Naive B cell (primary cell): ENCODE data around the gene CBFA2T3. TPM values are rescaled to one million over a fixed set of nuclear protein-coding genes. Genes with fewer than 3 reads are reported as not detected.

Experiments
- ATAC-seq, 2 donors: fragments of 150-1000 bp; cut with Tn5 transposase; 2 replicates each; pipeline ENCODE4 v1.10.0; 2021; ENCODE audit warnings: low read depth in 2 of 2, mild to moderate bottlenecking in 2 of 2, moderate library complexity in 2 of 2
- DNase-seq: peaks from one replicate; pipeline ENCODE4 v3.0.0; 2022
- H3K27ac Mint-ChIP-seq, 6 donors: one replicate each; pipeline ENCODE4 v1.8.0; 2020 to 2022; ENCODE audit warnings: mild to moderate bottlenecking in 6 of 6, mixed read lengths in 6 of 6, moderate library complexity in 5 of 6, inconsistent platforms in 2 of 6
- H3K27me3 Mint-ChIP-seq, 3 donors: one replicate each; pipeline ENCODE4 v1.8.0; 2021 to 2022; ENCODE audit warnings: mixed read lengths in 3 of 3, mild to moderate bottlenecking in 1 of 3
- H3K36me3 Mint-ChIP-seq, 2 donors: one replicate each; pipeline ENCODE4 v1.8.0; 2020 to 2022; ENCODE audit warnings: mixed read lengths in 2 of 2, inconsistent platforms in 1 of 2, mild to moderate bottlenecking in 1 of 2
- H3K4me1 Mint-ChIP-seq, 3 donors: one replicate each; pipeline ENCODE4 v1.8.0; 2020 to 2022; ENCODE audit warnings: mixed read lengths in 3 of 3, inconsistent platforms in 1 of 3, mild to moderate bottlenecking in 1 of 3, moderate library complexity in 1 of 3
- H3K4me3 Mint-ChIP-seq, 8 donors: one replicate each; pipeline ENCODE4 v1.8.0; 2020 to 2022; ENCODE audit warnings: mild to moderate bottlenecking in 8 of 8, mixed read lengths in 8 of 8, moderate library complexity in 8 of 8, inconsistent platforms in 2 of 8
- H3K9me3 Mint-ChIP-seq, 7 donors: one replicate each; pipeline ENCODE4 v1.8.0; 2020 to 2022; ENCODE audit warnings: mixed read lengths in 7 of 7, mild to moderate bottlenecking in 5 of 7, inconsistent platforms in 2 of 7, moderate library complexity in 1 of 7
- polyA plus RNA-seq, 6 donors: library from polyadenylated mRNA; unstranded; fragments of 300-500 nt; fragmentation: Illumina TruSeq; gene quantifications; one replicate each; pipeline ENCODE4 v1.2.3, GENCODE V29; 2021; ENCODE audit warnings: low read depth in 6 of 6

Gene CBFA2T3
- polyA plus RNA-seq, 6 donors from 2014 or later, result 0.14 to 19.0 (median 10.0) TPM

DNA sequence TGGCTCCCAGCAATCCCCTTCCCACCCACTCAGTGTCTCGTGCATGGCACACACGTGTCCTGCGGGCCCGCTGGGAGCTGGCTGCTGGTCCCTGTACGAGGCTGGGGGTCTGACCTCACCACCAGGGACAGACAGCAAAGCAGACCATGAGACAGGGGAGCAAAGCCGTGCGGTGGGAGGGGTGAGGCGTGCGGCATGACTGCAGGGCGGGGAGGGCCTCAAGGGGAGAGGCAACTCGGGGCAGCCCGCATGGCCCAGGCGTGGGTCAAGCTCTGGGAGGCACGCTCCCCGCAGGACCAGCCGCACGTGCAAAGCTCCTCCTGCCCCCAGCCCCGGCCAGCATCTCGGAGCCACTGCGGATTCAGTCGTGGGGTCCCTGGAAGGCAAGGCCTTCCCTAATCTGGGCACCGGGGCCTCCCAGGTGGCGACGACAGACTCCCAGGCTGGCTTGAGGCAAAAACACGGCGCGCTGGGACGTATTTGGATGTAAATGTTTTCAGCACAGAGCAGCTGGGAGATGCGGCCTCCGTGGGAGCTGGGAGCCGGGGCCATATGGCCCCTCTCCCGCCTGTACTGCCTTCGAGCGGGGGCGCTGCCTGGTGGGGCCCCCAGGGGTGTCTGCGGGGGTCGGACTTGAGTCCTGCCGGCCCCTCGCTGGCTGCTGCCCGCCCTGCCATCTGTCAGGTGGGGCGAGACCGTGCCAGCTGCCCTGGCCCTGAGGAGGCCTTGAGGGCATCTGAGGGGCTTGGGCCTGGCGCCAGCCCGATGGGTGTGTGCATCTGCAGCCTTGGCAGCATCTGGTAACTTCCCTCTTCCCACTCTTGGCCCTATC, 12.2 kb upstream of the CBFA2T3 start:
- ATAC-seq (no peak), DNase-seq (no peak)
- no peaks in the 10 kb centered on the region for H3K27me3 Mint-ChIP-seq
- H3K4me1 Mint-ChIP-seq, result peaks cover 20 to 38% (median 30%) of the 10 kb centered on the region in 3 donors
- H3K36me3 Mint-ChIP-seq, result no peaks in the 10 kb centered on the region
- peak overlapping the region in 1 of 6 donors; percentile 61 for H3K27ac Mint-ChIP-seq
- no peak overlapping the region for H3K4me3 Mint-ChIP-seq
- H3K9me3 Mint-ChIP-seq, result no peaks in the 10 kb centered on the region

DNA sequence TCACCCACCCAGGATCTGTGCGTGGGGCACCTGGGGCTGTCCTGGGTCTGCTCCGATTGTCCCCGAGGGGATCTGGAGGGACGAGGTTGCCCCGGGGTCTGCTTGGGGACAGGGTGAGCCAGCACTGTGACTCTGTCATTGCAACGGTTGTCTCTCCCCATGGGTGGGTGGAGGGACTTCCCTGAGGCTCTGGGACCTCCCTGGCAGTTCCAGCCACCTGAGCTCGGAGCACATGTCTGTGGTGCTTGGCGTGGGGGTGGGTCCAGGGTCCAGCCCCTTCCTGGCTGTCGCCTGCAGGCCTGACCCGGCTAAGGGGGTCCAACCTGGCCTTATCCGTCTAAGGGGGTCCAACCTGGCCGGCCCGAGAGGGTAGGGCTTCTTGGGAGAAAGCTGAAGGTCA, 8.5 kb upstream of the CBFA2T3 start:
- Mint-ChIP-seq H3K4me1 (peaks cover 51 to 63% (median 60%) of the 10 kb centered on the region in 3 donors), H3K4me3 (no peak overlapping the region), H3K36me3 (no peaks in the 10 kb centered on the region), H3K27me3 (no peaks in the 10 kb centered on the region), H3K27ac (peak overlapping the region in 1 of 6 donors; percentile 79), H3K9me3 (no peaks in the 10 kb centered on the region)
- DNase-seq (no peak), ATAC-seq (no peak)

DNA sequence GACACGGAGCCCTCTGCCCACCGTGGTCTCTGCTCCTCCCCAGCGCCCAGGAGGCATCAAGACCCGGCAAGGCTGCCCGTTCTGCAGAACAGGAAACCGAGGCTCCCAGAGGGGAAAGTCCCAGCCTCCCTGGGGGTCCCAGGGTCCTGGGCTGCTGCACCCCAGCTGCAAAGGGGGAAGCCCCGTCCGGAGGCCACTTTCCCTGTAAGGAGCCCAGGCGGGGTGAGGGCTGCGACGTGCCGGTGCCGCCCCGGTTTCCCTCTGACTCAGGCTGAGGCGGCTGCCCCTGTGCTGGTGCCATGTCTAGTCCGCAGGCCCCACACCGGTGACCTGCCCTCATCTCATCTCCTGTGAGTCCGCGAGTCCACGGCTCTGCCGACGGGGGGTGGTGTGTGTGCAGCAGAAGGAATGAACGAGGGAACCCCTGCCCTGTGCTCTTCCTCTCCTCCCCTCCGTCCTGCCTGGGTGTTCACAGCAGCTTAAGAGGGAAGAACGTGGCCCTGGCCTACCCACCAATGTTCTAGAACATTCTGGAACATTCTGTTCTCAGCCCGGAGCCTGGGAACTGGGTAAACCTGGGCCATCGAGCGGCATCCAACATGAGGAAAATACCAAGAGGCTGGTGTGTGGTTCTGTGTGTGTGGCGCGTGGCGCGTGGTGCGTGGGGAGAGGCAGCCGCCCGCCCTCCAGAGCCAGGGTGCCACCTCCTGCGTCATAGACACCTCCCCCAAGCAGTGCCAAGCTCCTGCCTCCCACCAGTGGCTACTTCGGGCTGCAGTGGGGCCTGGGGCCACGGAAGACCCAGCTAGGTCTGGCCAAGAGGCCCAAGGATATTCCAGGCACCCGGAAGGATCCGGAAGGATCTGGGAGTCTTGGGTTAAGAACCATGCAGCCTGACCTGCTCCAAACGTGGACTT, 7.0 kb upstream of the CBFA2T3 start:
- H3K27me3 Mint-ChIP-seq, result no peaks in the 10 kb centered on the region

DNA sequence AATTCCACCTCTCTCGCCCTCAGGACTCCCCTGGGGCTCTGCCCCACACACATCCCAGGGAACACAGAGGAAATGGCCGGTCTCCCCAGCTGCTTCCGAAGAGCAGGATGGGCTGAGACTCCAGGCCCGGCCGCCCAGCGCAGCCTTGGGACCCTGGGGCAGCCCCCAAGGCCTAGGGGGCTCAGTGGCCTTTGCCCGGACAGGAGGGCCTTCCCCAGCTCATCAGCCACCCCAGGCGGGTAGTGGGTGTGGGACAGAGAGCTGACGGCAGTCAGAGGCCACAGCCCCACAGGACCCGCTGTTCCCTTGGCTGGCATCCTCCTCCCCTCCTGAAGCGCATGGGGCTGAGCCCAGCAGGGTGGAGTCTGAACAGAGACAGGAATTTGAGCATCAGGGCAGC, 6.2 kb upstream of the CBFA2T3 start:
- Mint-ChIP-seq H3K27ac (peak overlapping the region in 5 of 6 donors; percentile 76 to 94 (median 90)), H3K4me1 (peaks cover 74 to 84% (median 82%) of the 10 kb centered on the region in 3 donors), H3K36me3 (no peaks in the 10 kb centered on the region), H3K9me3 (peaks cover 0 to 5% (median 0%) of the 10 kb centered on the region in 7 donors), H3K4me3 (peak overlapping the region; percentile 48 to 89 (median 81)), H3K27me3 (no peaks in the 10 kb centered on the region)
- DNase-seq (no peak), ATAC-seq (peak in 1 of 2 donors; percentile 13)

More for the DNA sequence above, 7.0 kb upstream of the CBFA2T3 start:
- ATAC-seq (peak; percentile 78 to 79), DNase-seq (peak; percentile 79)
- Mint-ChIP-seq H3K4me3 (peak overlapping the region; percentile 48 to 89 (median 82)), H3K36me3 (no peaks in the 10 kb centered on the region), H3K9me3 (peaks cover 0 to 5% (median 0%) of the 10 kb centered on the region in 7 donors), H3K4me1 (peaks cover 66 to 78% (median 75%) of the 10 kb centered on the region in 3 donors), H3K27ac (peak overlapping the region in 4 of 6 donors; percentile 86 to 94 (median 90))

DNA sequence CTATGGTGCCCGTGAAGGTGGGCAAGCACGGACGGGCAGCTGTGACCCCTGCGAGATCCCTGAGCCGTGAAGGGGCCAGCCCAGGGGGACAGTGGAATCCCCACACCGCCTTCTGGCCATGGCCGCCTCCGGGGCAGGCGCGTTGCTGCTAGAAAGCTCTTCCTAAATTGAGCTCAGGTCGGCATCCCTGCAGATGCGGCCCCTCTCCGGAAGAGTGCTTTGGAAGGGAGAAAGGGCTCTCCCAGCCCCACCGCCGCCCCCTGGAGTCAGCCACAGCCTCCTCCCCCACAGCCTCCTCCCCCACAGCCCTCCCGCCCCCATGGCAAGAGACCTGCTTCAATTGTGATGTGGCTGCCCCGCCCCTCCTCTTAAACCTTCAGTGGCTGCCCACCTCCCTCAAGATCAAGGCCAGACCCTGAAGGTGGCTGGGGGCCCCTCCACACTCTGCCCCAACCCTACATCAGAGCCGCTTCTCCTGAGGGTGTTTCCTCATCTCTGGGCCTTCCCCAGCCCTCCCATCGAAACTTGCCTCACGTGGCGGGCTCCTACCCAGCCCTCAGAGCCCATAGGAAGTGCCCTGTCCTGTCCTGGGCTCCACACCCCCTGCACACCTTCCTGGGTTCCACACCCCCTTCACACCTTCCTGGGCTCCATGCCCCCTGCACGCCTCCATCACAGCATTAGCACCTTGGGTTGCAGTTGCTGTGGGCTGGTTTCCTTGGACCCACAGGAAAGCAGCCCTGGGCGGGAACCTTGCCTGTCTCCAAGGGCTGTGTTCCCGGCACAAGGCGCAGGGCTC, 5.5 kb upstream of the CBFA2T3 start:
- ATAC-seq (no peak), DNase-seq (no peak)
- peak overlapping the region in 6 of 8 donors; percentile 52 to 84 (median 78) for H3K4me3 Mint-ChIP-seq
- H3K36me3 Mint-ChIP-seq, result no peaks in the 10 kb centered on the region
- peak overlapping the region; percentile 53 to 94 (median 89) for H3K27ac Mint-ChIP-seq
- peaks cover 0 to 5% (median 0%) of the 10 kb centered on the region in 7 donors for H3K9me3 Mint-ChIP-seq
- no peaks in the 10 kb centered on the region for H3K27me3 Mint-ChIP-seq
- peaks cover 70 to 85% (median 77%) of the 10 kb centered on the region in 3 donors for H3K4me1 Mint-ChIP-seq

DNA sequence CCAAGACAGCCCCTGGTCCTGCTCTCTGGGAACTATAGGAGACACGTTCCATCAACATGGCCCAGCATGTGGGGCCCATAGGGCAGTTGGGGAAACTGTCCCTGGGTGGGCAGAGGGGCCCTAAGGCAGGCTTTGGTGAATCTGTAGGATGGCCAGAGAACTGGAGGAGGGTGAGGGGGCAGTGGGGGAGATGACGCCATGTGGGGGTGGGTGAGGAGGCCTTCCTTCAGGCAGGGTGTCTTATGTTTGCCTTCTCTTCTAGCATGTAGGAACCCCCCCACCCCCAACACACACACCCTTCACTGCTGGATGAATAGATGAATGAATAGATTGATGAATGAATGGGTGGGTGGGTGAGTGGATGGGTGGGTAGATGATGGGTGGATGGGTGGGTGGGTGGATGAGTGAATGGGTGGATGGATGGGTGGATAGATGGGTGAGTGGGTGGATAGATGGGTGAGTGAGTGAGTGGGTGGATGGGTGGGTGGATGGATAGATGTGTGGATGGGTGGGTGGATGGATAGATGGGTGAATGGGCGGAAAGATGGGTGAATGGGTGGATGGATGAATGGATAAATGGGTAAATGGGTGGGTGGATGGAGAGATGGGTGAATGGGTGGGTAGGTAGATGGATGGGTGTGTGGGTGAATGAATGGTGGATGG, 2.5 kb upstream of the CBFA2T3 start:
- ATAC-seq, result no peak
- no peak for DNase-seq
- H3K27me3 Mint-ChIP-seq, result no peaks in the 10 kb centered on the region
- H3K27ac Mint-ChIP-seq, result peak overlapping the region; percentile 63 to 98 (median 94)
- H3K4me1 Mint-ChIP-seq, result peaks cover 80 to 92% (median 90%) of the 10 kb centered on the region in 3 donors
- peak overlapping the region; percentile 54 to 94 (median 88) for H3K4me3 Mint-ChIP-seq
- peaks cover 0 to 5% (median 0%) of the 10 kb centered on the region in 7 donors for H3K9me3 Mint-ChIP-seq
- H3K36me3 Mint-ChIP-seq, result no peaks in the 10 kb centered on the region

DNA sequence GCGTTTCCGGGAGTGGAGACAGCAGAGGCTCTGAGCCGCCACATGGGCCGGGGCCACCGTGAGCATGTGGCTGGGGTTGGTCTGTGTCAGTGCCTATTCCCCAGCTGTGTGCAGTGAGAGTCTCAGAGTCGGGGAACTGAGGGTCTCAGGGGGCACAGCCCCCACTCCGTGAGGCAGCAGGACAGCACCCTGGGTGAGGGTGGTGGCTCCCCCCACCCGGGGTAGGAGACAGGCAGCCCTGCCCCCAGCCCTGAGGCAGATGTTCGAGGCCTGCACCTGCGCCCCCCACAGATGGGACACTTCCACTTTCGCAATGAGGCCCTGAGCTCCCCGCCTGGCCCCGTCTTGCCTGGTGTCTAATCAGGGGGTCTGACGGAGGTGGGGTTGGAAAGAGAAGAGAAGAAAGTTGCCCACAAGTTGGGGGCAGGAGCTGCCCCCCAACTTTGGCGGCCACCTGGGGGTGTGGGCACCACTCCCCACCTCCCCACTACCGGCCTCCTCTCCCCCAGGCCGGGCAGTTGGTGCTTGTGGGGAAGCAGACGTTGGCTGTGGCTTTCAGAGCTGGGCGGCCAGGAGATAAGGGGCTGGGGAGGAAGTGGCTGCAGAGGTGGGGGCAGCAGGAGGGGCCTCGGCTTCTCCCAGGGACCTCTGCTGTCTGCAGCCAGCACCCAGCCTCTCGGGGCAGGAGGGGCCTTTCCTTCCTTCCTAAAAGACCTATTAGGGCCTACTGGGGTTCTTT, 1.8 kb upstream of the CBFA2T3 start:
- H3K9me3 Mint-ChIP-seq, result peaks cover 0 to 5% (median 0%) of the 10 kb centered on the region in 7 donors
- ATAC-seq, result peak; percentile 67 to 73
- no peaks in the 10 kb centered on the region for H3K36me3 Mint-ChIP-seq
- no peaks in the 10 kb centered on the region for H3K27me3 Mint-ChIP-seq
- peak overlapping the region; percentile 72 to 98 (median 94) for H3K27ac Mint-ChIP-seq
- peaks cover 80 to 92% (median 90%) of the 10 kb centered on the region in 3 donors for H3K4me1 Mint-ChIP-seq
- peak overlapping the region; percentile 55 to 94 (median 88) for H3K4me3 Mint-ChIP-seq
- peak; percentile 86 for DNase-seq

DNA sequence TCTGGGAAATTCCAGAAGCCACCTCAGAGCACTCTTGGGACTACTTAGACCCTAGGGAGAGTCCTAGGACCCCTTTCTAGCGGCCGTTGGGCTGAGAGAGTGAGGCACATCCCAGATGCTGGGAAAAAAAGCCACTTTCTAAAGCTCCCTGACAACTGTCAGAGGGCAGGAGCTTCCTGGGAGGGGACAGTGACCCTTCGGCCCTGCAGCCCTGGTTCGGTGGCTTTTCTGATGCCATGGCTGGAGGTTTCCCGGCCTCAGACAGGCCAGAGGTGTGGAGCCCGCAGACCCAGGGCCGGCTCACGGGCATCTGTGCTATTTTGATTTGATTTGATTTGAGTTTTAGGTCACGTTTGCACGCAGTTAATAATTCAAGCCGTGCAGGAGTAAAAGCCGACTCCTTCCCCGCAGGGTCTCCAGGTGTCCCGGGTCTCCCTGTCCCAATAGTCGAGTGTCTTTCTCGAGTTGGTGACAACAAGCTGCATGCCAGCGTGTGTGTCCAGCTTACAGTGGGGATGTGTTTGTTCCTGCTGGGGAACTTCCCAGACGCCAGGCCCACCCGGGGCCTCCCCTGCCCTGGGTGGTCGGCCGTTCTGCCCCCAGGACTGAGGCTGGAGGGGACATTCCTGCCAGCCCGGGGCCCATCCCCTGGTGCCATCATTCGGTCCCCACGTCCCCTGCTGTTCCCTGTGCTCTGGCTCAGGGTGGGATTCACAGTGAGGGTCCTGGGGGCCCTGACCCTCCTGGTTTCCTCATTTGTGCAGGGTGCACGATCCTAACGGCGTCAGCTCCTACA, 1.0 kb upstream of the CBFA2T3 start:
- Mint-ChIP-seq H3K27ac (peak overlapping the region; percentile 72 to 98 (median 94)), H3K4me3 (peak overlapping the region; percentile 78 to 94 (median 91)), H3K4me1 (peaks cover 81 to 92% (median 90%) of the 10 kb centered on the region in 3 donors), H3K36me3 (no peaks in the 10 kb centered on the region), H3K9me3 (peaks cover 0 to 5% (median 0%) of the 10 kb centered on the region in 7 donors), H3K27me3 (no peaks in the 10 kb centered on the region)
- no peak for ATAC-seq
- no peak for DNase-seq

DNA sequence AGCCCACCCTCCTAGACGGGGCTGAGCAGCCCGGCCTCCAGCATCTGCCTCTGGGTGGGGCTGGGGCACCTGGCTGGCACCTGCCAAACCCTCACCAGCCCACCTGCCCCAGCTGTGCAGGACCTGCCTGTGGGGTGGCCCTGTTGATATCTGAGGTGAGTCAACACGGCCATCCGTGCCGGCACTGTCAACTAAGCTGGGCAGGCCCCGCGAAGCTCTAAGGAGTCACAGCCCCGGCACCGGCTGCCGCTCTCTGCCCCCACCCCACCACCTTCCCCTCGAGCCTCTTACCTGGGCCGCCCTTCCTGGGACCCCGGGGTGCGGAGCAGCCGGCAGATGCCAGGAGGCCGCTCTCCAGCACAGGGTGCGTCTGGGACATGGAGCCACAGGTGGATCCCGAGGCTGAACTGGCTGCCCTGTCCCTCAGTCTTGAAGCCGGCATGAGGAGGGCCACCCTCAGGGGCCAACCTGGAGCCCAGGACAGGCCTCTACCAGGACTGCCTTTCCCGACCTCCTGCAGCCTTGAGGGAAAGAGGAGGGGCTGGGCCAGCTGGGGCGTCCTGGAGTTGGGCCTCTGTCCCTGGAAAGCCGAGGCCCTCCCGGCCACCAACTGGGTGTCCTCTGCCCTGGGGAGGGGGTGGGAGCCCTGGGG, 515 bp downstream of the CBFA2T3 start:
- no peaks in the 10 kb centered on the region for H3K36me3 Mint-ChIP-seq
- H3K4me3 Mint-ChIP-seq, result peak overlapping the region; percentile 78 to 94 (median 92)
- peaks cover 81 to 92% (median 90%) of the 10 kb centered on the region in 3 donors for H3K4me1 Mint-ChIP-seq
- peaks cover 0 to 5% (median 0%) of the 10 kb centered on the region in 7 donors for H3K9me3 Mint-ChIP-seq
- ATAC-seq, result peak; percentile 10 to 14
- peak overlapping the region in 4 of 6 donors; percentile 37 to 94 (median 74) for H3K27ac Mint-ChIP-seq
- H3K27me3 Mint-ChIP-seq, result no peaks in the 10 kb centered on the region
- DNase-seq, result peak; percentile 43

DNA sequence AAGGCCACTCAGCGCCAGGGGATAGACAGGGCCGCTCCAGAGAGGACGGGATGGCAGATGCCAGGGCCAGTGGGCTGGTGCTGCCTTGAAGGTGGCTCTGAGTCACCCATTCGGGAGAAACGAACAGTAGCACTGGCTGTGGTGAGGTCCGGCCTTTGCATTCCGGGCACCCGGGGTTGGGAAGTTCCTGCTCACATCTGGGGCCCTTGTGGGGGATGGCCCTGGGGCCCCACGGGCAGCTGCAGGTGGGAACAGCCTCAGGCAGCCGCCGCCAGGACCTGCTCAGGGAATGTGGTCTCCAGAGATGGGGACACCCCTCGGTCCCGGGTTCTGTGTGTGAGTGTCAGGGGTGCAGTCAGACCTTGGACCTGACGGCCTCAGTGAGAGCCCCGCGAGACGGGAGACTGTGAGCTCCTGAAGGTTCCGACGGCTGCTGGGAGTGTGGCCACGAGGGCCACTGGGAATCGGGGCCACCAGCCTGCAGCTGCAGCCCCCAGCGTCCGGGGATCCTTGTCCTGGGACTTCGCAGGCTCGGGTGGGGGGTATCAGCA, 1.4 kb downstream of the CBFA2T3 start:
- Mint-ChIP-seq H3K4me1 (peaks cover 75 to 92% (median 85%) of the 10 kb centered on the region in 3 donors), H3K36me3 (no peaks in the 10 kb centered on the region), H3K9me3 (peaks cover 0 to 5% (median 0%) of the 10 kb centered on the region in 7 donors), H3K27me3 (no peaks in the 10 kb centered on the region), H3K4me3 (peak overlapping the region; percentile 78 to 94 (median 92)), H3K27ac (peak overlapping the region in 5 of 6 donors; percentile 38 to 94 (median 75))
- ATAC-seq, result no peak
- DNase-seq, result no peak
